ENCODE measurements around the gene TLE1.

Gene TLE1

DNA sequence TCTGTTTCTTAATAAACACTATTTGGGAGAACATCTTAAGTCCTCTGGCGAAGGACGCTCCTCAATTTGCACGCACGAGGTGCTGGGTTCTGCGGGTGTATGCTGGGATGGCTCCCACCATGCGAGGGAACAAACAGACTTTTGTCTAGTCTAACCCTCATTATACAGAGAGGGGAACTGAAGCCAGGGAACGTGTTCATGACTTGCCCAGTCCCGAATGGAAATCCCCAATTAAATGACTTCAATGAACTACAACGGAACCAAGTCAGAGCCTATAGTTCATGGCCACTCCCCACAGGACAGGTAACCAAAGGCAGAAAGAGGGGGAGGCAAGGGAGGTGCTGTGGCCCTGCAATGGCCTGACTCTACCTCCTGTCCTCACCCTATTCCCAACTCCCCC, 9.3 kb downstream of the TLE1 start:
- H3K4me3 ChIP-seq (replicated peaks; ENCODE audit: low read depth, low read length): no peak overlapping the region
- no peak for TF ChIP-seq CTCF (IDR thresholded peaks at IDR 0.05; ENCODE audit: low read length, missing control alignments)
- no peak for DNase-seq (ENCODE audit: low read depth)

DNA sequence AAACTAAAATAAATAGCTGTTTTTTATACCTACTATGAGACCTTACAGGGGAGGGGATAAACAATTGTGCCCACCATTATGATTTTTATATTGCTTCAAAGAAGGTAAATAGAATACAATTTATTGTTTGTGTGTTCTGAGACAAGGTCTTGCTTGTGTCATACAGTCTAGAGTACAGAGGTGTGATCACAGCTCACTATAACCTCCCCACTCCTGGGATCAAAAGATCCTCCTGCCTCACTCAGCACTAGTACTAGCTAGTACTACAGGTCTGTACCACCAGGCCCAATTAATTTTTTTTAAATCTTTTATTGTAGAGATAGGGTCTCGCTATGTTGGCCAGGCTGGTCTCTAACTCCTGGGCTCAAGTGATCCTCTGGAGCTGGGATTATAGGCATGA, 11.3 kb downstream of the TLE1 start:
- no peak for TF ChIP-seq CTCF (IDR thresholded peaks at IDR 0.05; ENCODE audit: low read length, missing control alignments)
- no peak for DNase-seq (ENCODE audit: low read depth)
- H3K4me3 ChIP-seq (replicated peaks; ENCODE audit: low read depth, low read length): no peak overlapping the region

DNA sequence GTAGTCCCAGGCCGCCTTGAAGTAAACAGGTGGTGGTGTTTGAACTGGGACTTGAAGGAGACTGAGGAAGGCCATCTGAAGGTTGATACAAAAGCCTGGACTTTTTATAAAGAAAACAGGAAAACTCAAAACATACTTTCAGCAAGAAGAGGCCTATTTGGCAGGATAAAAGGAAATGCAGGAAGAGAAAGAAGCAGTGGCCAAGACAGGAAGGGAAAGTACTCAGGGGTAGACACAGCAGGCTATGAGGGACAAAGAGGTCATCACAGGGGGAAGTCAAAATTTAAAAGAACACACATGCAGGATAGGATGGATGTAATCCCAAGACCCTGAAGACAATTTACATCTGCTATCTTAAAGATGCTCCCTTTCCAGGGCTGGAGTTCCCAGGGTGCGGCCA, 13.0 kb downstream of the TLE1 start:
- no peak for DNase-seq (ENCODE audit: low read depth)
- no peak for TF ChIP-seq CTCF (IDR thresholded peaks at IDR 0.05; ENCODE audit: low read length, missing control alignments)
- no peak overlapping the region for H3K4me3 ChIP-seq (replicated peaks; ENCODE audit: low read depth, low read length)

- DNase-seq (ENCODE audit: low read depth): no peak
- TF ChIP-seq CTCF (IDR thresholded peaks at IDR 0.05; ENCODE audit: low read length, missing control alignments): no peak
- H3K4me3 ChIP-seq (replicated peaks; ENCODE audit: low read depth, low read length): no peak overlapping the region
These were observed 16.0 kb downstream of the TLE1 start for GRCh38 chr9:81673310-81673709.

GRCh38 chr9:81671880-81672280, 17.5 kb downstream of the TLE1 start:
- DNase-seq (ENCODE audit: low read depth): peak; percentile 94
- no peak for TF ChIP-seq CTCF (IDR thresholded peaks at IDR 0.05; ENCODE audit: low read length, missing control alignments)
- H3K4me3 ChIP-seq (replicated peaks; ENCODE audit: low read depth, low read length): no peak overlapping the region

GRCh38 chr9:81669866-81670265, 19.5 kb downstream of the TLE1 start:
- TF ChIP-seq CTCF (IDR thresholded peaks at IDR 0.05; ENCODE audit: low read length, missing control alignments): no peak
- no peak overlapping the region for H3K4me3 ChIP-seq (replicated peaks; ENCODE audit: low read depth, low read length)
- no peak for DNase-seq (ENCODE audit: low read depth)

- H3K4me3 ChIP-seq (replicated peaks; ENCODE audit: low read depth, low read length): no peak overlapping the region
- no peak for TF ChIP-seq CTCF (IDR thresholded peaks at IDR 0.05; ENCODE audit: low read length, missing control alignments)
- DNase-seq (ENCODE audit: low read depth): no peak
These were observed 20.2 kb downstream of the TLE1 start for GRCh38 chr9:81669041-81669651.
